Retina (tissue), 1 donor: Measurements from ENCODE around the gene PLD1.
"Not testable (repeated sequence)": the region's sequence is repeated elsewhere in the genome, so short reads cannot be mapped to it uniquely, and the experiment has no call there.

Experiments used
- DNase-seq: peaks from one replicate; pipeline ENCODE4 v3.0.0-alpha.2; 2016

The PLD1 gene

DNA sequence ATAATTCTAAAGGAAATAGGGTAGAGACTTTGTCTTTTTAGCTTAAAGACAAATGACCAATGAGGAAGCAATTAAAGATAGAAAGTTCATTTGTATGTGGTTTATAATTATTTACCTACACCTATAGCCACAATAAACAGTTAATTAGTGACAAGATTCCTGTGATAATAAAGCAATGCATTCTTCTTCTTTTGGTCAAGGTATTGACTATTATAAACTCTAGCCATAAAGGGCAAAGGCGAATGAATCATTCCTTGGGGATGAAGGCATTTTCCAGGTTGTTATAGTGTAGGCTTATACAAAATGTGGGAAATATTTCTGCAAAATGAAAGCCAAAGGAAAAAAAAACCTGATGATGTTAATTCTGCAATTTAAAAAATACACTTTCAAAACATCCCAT, 115.4 kb downstream of the PLD1 start:
- DNase-seq = no peak

- DNase-seq = not testable (repeated sequence)
Measured at GRCh38 chr3:171692551-171692950, 117.7 kb downstream of the PLD1 start.

DNA sequence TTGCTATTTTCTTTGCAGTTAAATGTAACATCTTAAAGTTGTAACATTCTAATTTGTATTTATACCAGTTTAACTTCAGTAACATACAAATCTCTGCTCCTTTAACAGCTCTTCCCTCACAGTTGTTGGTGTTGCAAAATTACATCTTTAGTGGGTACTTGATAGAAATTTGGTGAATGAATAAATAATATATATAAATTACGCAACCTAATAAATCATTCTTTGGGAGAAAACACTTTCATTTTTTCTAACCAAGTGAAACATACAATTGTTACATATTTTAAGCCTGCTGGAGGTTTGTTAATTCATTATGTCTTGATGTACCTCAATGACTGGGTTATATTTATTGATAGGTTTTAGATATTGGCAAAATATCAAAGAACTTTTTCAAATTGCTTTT, 118.8 kb downstream of the PLD1 start:
- DNase-seq = no peak

DNA sequence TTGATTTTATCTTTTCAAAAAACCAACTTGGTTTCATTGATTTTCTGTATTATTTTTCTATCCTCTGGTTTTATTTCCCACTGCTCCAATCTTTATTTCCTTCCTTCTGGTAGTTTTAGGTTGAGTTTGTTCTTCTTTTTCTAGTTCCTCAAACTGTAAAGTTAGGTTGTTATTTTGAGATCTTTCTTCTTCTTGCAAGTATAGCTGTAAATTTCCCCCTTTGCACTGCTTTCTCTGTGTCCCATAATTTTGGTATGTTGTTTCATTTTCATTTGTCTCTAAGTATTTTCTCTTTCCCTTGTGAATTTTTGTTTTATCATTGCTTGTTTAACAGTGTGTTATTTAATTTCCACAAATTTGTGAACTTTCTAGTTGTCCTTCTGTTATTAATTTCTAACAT, 120.0 kb downstream of the PLD1 start:
- DNase-seq = no peak

GRCh38 chr3:171688593-171688992, 121.7 kb downstream of the PLD1 start:
- no peak for DNase-seq

DNA sequence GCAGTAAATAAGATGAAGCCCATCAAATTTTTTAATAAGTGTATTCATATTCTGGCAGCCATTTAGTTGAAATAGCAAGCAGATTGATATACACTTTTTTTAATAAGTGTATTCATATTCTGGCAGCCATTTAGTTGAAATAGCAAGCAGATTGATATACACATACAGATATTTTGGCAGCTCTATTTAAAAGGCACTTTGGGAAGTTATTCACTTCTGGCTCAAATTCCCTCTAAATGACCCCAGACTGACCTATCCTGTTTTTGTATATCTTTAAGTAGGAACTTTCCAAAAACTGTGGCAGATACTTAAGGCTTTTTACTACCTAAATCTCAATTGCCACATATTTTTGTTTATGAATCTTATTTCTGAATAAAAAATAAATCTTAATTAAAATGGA, 122.3 kb downstream of the PLD1 start:
- DNase-seq = no peak

DNA sequence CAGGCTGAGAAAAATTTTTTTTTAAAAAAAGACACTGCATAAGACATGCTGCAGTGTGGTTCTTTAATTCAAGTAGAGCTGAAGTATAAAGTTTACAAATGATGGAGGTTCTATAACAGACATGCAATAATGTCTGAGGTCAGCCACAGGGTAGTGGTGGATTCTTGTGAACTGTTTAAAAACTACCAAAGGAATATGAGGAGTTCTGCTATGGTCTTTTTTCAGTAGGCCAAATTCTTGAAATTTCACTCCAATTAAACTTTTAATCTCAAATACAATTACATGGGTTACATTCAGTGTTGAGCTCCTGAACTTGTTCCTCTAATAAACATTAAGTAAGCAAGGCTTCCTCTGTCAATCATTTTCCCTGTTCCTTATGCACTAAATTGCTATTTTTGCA, 122.7 kb downstream of the PLD1 start:
- no peak for DNase-seq

DNA sequence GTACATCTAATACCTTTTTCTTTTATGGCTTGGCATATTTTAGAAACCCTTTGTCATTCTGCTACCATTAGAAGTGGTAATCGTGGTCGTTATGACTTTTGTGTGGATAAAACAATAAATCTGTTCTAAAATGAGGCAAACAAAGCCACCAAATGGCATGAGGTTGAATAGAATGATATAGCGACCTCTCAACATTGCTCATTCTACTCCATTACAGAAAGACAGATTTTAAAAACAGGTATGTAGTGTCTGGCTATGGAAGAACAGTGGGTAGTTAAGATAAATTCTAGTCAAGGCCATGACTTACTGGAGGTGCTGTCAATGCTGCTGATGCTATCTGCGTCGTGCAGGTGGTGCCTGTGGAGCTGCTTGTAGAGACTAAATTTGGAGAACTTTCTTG, 123.2 kb downstream of the PLD1 start:
- DNase-seq = no peak

DNA sequence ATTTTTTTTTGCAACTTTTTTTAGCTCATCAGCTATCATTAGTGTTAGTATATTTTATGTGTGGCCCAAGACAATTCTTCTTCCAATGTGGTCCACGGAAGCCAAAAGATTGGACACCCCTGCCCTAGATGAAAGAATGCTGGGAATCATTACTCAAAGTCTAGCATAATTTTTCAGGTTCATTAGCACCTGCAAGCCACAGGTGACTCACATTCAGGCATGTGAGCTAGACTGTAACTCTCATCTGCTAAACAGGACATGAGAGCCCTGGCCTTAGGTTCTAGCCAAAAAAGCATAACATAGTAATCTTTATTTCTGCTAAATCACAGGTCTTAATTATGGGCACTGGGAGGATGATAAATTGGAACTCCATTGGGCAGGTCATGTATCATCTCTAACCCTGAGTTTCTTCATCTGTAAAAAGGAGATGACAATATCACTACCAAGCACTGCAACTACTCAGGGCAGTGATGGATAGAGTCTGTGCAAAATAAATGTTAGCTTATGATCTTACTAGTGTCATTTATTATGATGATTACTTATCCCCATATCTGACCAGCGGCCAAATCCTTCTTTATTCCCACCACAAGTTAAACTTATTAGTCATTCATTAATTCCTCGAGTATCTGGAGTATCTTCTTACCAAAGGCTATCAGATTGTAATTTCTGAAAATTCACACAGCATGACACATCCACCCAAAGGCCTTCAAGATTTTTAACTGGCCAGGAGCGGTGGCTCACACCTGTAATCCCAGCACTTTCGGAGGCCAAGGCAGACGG, 125.0 kb downstream of the PLD1 start:
- no peak for DNase-seq

DNA sequence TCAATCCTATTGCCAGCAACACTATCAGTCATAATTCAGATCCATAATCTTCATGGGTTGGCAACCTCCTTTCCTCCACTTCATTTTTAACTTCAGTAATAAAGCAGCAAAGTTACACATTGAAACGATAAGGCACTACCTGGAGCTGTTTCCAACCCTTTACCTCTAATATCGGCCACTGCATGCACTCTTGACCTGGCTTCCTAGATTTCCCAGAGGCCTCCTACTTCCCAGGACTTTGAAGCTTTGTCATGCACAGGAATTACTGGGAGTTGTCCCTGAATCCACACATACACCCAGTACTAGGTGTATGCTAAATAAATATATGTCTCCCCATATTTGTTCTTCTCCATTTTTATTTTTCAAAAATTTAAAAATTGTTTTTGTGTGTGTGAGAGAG, 126.1 kb downstream of the PLD1 start:
- DNase-seq = no peak

- no peak for DNase-seq
Measured at GRCh38 chr3:171682743-171683142, 127.5 kb downstream of the PLD1 start.

- DNase-seq = no peak
Measured at GRCh38 chr3:171680726-171681411, 129.4 kb downstream of the PLD1 start.

- no peak for DNase-seq
Measured at GRCh38 chr3:171678971-171679492, 131.3 kb downstream of the PLD1 start.

DNA sequence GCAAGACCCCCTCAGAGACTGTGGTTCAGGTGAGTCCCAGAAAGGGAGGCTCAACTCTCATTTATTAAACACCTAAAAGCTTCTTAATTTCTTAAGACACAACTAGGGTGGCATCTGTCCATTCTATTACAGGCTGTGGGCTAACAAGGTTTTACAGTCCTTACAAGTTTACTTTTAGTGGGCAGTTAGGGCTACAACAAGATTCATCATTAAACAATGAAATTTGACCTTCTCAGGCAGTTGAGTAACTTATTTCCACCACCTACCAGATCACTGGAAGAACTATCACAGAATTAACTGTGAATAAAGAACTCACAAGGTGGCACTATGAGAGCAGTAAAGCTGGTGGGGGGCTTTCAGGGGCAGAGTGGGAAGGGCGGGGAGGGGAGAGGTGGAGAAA, 132.6 kb downstream of the PLD1 start:
- DNase-seq = no peak

DNA sequence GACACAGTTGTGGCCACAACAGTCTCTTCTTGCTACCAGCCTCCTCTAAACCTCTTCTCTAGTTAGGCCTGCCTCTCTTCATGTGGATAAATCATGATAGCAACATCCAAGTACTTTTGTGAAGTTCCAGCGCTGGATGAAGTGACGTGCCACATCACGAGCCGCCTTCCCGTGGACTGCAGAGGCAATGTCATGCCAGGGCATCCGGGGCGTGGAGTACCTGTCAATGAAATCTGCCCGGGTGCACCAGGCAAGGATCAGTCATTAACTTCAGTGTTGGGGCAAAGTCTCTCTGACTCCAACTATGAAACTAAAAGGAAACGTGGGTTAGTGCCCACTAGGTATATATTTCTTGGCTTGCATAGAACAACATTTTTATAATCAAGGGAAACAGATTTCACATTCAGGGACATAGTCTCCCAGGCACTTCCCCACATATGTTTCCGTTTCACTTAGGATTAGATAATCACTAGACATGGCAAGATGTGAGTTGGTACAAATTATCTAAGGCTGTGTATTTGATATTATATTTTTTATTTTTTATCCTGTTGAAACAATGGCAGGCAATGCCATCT, 133.6 kb downstream of the PLD1 start:
- DNase-seq = no peak

GRCh38 chr3:171673951-171674350, 136.3 kb downstream of the PLD1 start:
- DNase-seq = no peak

GRCh38 chr3:171672538-171672937, 137.7 kb downstream of the PLD1 start:
- no peak for DNase-seq

DNA sequence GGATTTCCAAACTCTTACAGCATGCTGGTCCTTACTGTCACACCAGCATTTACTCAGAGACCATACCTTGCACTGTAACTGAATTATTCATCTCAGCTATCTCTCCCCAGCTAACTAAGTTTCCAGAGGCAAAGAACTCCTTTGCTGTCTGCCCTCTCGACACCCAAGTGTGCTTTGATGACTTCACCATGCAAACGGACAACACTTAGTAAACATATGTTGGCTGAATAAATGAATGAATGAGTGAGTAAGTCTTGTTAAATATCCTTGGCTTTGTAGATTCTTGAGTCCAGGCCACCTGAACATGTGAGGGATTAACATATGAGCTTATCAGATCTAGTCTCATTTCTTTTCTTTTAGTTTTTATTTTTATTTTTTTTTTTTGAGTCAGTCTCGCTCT, 138.2 kb downstream of the PLD1 start:
- no peak for DNase-seq

- DNase-seq = no peak
Measured at GRCh38 chr3:171671709-171672108, 138.6 kb downstream of the PLD1 start.

DNA sequence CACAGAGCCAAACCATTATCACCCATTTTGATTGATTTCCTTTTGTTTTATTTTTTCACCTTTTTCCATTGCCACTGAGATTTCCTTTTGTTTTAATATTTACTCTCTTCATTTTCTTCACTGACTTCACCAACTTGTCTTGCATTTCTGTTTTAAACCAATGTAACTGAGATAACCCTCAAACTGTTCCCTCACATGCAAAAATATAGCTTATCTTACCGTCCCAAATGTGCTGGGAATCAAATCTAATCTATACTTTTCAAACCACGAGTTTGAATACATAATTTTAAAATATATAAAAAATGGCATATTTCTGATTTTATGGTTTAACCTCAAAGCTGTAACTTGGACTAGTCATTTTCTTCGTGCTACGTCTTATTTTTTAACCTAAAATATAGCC, 143.8 kb downstream of the PLD1 start:
- no peak for DNase-seq

- DNase-seq = no peak
Measured at GRCh38 chr3:171663805-171664204, 146.5 kb downstream of the PLD1 start.

DNA sequence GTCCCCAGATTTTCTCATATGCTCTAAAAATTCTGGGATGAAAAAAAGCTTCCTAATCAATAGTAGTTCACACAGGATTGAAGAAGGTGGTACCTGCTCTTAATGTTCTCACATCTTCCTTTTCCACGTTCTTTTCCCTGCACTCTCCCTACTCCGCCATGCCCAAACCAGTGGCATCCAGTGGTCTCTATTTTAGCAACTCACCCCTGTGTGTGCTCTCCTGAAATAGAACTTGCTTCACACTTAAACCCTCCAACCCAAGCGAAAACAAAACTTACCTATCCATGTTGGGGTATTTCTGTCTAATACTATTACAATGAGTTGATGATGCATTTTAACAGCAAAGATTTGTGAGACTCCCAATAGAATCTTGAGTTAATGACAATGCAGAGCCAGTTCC, 148.8 kb downstream of the PLD1 start:
- DNase-seq = no peak

DNA sequence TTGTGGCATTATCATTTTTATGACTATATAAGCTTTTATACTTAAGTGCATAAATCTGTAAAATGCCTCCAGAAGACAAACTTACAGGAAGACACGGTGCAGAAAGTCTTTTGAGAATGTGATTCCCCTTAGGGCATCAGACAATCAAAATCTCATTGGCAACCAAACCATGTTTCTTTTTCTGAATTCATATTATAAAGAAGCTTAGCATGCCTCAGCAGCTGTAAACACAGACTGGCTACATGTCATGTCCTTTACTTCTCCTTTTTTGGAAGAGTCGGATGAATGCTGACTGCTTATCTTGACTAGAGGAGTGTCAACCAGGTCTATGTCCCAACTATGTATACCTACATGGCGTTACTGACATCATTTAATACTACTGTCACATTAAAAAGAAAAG, 150.1 kb downstream of the PLD1 start:
- no peak for DNase-seq

DNA sequence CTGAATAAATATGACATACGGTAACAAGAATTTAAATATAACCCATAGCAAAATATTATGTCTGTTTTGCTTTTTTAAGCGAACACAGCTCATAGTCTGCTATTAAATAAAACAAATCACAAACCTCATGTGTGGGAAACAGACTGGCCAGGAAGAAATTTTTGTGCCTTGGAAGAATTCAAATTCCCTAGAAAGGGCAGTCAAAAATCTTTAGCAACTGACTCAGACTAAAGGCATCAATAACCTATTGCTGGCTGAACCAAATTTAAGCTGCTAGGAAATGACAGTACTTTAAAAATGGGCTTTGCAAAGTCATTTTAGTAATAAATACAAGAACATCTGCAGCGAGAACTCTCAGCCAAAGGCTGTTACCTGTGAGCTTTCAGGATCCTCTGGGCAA, 151.4 kb downstream of the PLD1 start:
- no peak for DNase-seq
